Fibroblast of lung (primary cell): ENCODE measurements around the gene FOXL2. TPM values are rescaled to one million over a fixed set of nuclear protein-coding genes. Genes with fewer than 3 reads are reported as not detected.

Experiments
- DNase-seq, 2 donors: peaks; one replicate each; pipeline versions ENCODE4 v3.0.0 to v3.0.0-alpha.2; 2010; ENCODE audit warnings: low read depth in 2 of 2
- H2AFZ ChIP-seq: 2 replicates; pipeline ENCODE4 v1.5.1; 2012; ENCODE audit warnings: low read length, control low read depth, inconsistent platforms
- H3K27ac ChIP-seq: 2 replicates; pipeline ENCODE4 v1.5.1; 2011; ENCODE audit warnings: low read length, control low read depth; ENCODE audit not compliant: insufficient read depth
- H3K27me3 ChIP-seq: 2 replicates; pipeline ENCODE4 v1.5.1; 2011; ENCODE audit warnings: mild to moderate bottlenecking, low read length; ENCODE audit not compliant: control insufficient read depth, insufficient read depth
- H3K36me3 ChIP-seq: 2 replicates; pipeline ENCODE4 v1.5.1; 2011; ENCODE audit warnings: low read length; ENCODE audit not compliant: control insufficient read depth, insufficient read depth
- H3K4me1 ChIP-seq: 2 replicates; pipeline ENCODE4 v1.5.1; 2011; ENCODE audit warnings: low read length; ENCODE audit not compliant: control insufficient read depth, insufficient read depth; ENCODE audit errors: extremely low read depth
- H3K4me2 ChIP-seq: 2 replicates; pipeline ENCODE4 v1.5.1; 2011; ENCODE audit warnings: low read length, control low read depth; ENCODE audit not compliant: insufficient read depth; ENCODE audit errors: extremely low read depth
- H3K4me3 ChIP-seq, 4 experiments: fragments of 200-600 bp in 1 of 4; sonication (generic) in 1 of 4; replicated peaks in 1 of 4; 2 replicates each; pipeline ENCODE4 v1.5.1; 2011 to 2016; ENCODE audit warnings: low read length in 4 of 4, low read depth in 3 of 4, mild to moderate bottlenecking in 3 of 4, control low read depth in 2 of 4, inconsistent platforms in 1 of 4, mixed read lengths in 1 of 4; ENCODE audit not compliant: insufficient read depth in 1 of 4; ENCODE audit errors: control extremely low read depth in 1 of 4
- H3K79me2 ChIP-seq: 2 replicates; pipeline ENCODE4 v1.5.1; 2012; ENCODE audit warnings: mild to moderate bottlenecking, low read length, inconsistent platforms; ENCODE audit not compliant: control insufficient read depth, insufficient read depth
- H3K9ac ChIP-seq: 2 replicates; pipeline ENCODE4 v1.5.1; 2011; ENCODE audit warnings: mild to moderate bottlenecking, low read length, control low read depth; ENCODE audit not compliant: insufficient read depth
- H3K9me3 ChIP-seq: 2 replicates; pipeline ENCODE4 v1.5.1; 2012; ENCODE audit warnings: low read depth, low read length; ENCODE audit not compliant: control insufficient read depth, insufficient read depth
- H4K20me1 ChIP-seq: 2 replicates; pipeline ENCODE4 v1.5.1; 2011; ENCODE audit warnings: low read length; ENCODE audit not compliant: control insufficient read depth, insufficient read depth; ENCODE audit errors: extremely low read depth
- CTCF ChIP-seq, 2 donors: IDR thresholded peaks in 1 of 2; conservative IDR thresholded peaks in 1 of 2; 1 replicate in 1 of 2; 2 replicates in 1 of 2; pipeline ENCODE4 v1.5.1; 2011 to 2012; ENCODE audit warnings: low read length in 2 of 2, control low read depth in 1 of 2, inconsistent platforms in 1 of 2, low read depth in 1 of 2, mild to moderate bottlenecking in 1 of 2
- EZH2 ChIP-seq: IDR thresholded peaks from 2 replicates; pipeline ENCODE4 v1.5.1; 2012; ENCODE audit warnings: low read length, control low read depth, mild to moderate bottlenecking; ENCODE audit errors: missing control alignments
- polyA plus RNA-seq, 2 donors: library from polyadenylated mRNA; depleted of rRNA in 1 of 2; stranded (reverse) in 1 of 2; unstranded in 1 of 2; fragments of >200 nt; gene quantifications; 2 replicates each; pipeline ENCODE4 v1.2.1, GENCODE V29; 2011 to 2012; ENCODE audit warnings: missing spikeins in 1 of 2
- total RNA-seq: library from RNA; depleted of rRNA; stranded (reverse); fragments of >200 nt; gene quantifications from 2 replicates; pipeline ENCODE4 v1.2.1, GENCODE V29; 2014

Gene FOXL2
- total and polyA plus RNA-seq, 2 donors (not counting 1 experiment from before 2014, with no cell fraction given) = under 0.01 to 0.02 TPM

GRCh38 chr3:138938056-138938876 is 8.7 kb downstream of the FOXL2 start:
- Histone ChIP-seq H3K79me2 (no peaks in the 10 kb centered on the region), H3K4me1 (peaks cover 2% of the 10 kb centered on the region), H4K20me1 (no peaks in the 10 kb centered on the region), H2AFZ (no peak overlapping the region), H3K27me3 (peaks cover 81% of the 10 kb centered on the region), H3K9me3 (no peaks in the 10 kb centered on the region), H3K4me2 (no peak overlapping the region), H3K36me3 (no peaks in the 10 kb centered on the region), H3K27ac (no peak overlapping the region), H3K4me3 (no peak overlapping the region), H3K9ac (no peak overlapping the region)
- DNase-seq = no peak
- TF ChIP-seq EZH2 = peak; percentile 97
- no peak for TF ChIP-seq CTCF (conservative IDR thresholded peaks at IDR 0.05 in 1 of 2, IDR thresholded peaks at IDR 0.05 in 1 of 2; ENCODE audit: low read depth in 1 of 2, low read length in 2 of 2)

DNA sequence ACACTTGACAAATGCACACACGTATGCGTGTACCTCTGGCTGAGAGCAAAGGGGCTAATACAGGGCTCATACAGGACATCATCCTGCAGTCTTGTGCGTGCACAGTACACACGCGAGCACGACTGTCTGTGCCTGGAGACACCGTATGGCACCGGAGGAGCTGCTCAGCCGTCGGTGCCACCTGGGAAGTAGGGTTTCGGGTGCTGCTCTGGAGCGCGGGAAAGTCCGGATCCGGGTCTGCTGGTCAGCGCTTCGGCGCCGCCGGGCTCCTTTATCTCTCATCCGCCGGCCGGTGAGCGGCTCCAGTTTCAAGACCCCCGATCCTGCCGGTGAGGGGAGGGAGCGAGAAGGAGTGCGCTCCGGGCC is 9.3 kb downstream of the FOXL2 start:
- Histone ChIP-seq H3K9me3 (no peaks in the 10 kb centered on the region), H3K4me3 (no peak overlapping the region), H3K27ac (no peak overlapping the region), H3K4me2 (no peak overlapping the region), H3K27me3 (peaks cover 76% of the 10 kb centered on the region), H2AFZ (no peak overlapping the region), H4K20me1 (no peaks in the 10 kb centered on the region), H3K79me2 (no peaks in the 10 kb centered on the region), H3K4me1 (peaks cover 2% of the 10 kb centered on the region), H3K9ac (no peak overlapping the region), H3K36me3 (no peaks in the 10 kb centered on the region)
- no peak for DNase-seq
- TF ChIP-seq CTCF (conservative IDR thresholded peaks at IDR 0.05 in 1 of 2, IDR thresholded peaks at IDR 0.05 in 1 of 2; ENCODE audit: low read depth in 1 of 2, low read length in 2 of 2) = no peak
- TF ChIP-seq EZH2 = peak; percentile 98

- Histone ChIP-seq H2AFZ (no peak overlapping the region), H3K27me3 (peaks cover 69% of the 10 kb centered on the region), H3K4me2 (peak overlapping the region; percentile 87), H3K4me3 (peak overlapping the region in 1 of 4 experiments; percentile 33), H3K36me3 (no peaks in the 10 kb centered on the region), H3K4me1 (peaks cover 2% of the 10 kb centered on the region), H4K20me1 (no peaks in the 10 kb centered on the region), H3K27ac (no peak overlapping the region), H3K79me2 (no peaks in the 10 kb centered on the region), H3K9me3 (no peaks in the 10 kb centered on the region), H3K9ac (no peak overlapping the region)
- TF ChIP-seq CTCF (conservative IDR thresholded peaks at IDR 0.05 in 1 of 2, IDR thresholded peaks at IDR 0.05 in 1 of 2; ENCODE audit: low read depth in 1 of 2, low read length in 2 of 2) (no peak), EZH2 (peak; percentile 93)
- no peak for DNase-seq
These were observed 9.9 kb downstream of the FOXL2 start for GRCh38 chr3:138936741-138937689.
